ENCODE results near the gene ADGRV1.
"Not testable (repeated sequence)": the region's sequence is repeated elsewhere in the genome, so short reads cannot be mapped to it uniquely, and the experiment has no call there.

ADGRV1 gene

DNA sequence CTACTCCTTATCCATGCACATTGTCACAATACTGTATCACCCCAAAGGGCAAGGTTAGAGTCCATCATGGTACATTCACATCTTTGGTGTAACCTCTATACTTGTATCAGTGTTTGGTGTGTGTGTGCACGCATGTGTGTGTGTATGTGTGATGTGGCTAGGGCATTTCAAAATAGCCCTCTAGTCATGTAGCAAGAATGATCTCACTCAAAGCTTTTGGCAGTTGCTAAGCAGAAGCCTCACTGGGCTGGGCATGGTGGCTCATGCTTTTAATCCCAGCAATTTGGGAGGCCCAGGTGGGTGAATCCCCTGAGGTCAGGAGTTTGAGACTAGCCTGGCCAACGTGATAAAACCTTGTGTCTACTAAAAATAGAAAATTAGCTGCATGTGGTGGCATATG, 245.3 kb downstream of the ADGRV1 start:
- no peak for TF ChIP-seq CTCF (IDR thresholded peaks at IDR 0.05; ENCODE audit: insufficient read depth, low read depth, low read length, missing control alignments)

GRCh38 chr5:90807496-90807895, 248.9 kb downstream of the ADGRV1 start:
- DNase-seq (ENCODE audit: low read depth) = no peak
- H3K4me3 ChIP-seq (ENCODE audit: low read length) = no peak overlapping the region
- no peak for TF ChIP-seq CTCF (IDR thresholded peaks at IDR 0.05; ENCODE audit: insufficient read depth, low read depth, low read length, missing control alignments)

More for the DNA sequence above, 245.3 kb downstream of the ADGRV1 start:
- peak; percentile 79 for DNase-seq (ENCODE audit: low read depth)
- no peak overlapping the region for H3K4me3 ChIP-seq (ENCODE audit: low read length)

GRCh38 chr5:90809311-90810056, 250.9 kb downstream of the ADGRV1 start:
- no peak for DNase-seq (ENCODE audit: low read depth)
- TF ChIP-seq CTCF (IDR thresholded peaks at IDR 0.05; ENCODE audit: insufficient read depth, low read depth, low read length, missing control alignments) = no peak
- no peak overlapping the region for H3K4me3 ChIP-seq (ENCODE audit: low read length)

GRCh38 chr5:90810211-90810610, 251.6 kb downstream of the ADGRV1 start:
- no peak overlapping the region for H3K4me3 ChIP-seq (ENCODE audit: low read length)
- DNase-seq (ENCODE audit: low read depth) = no peak
- TF ChIP-seq CTCF (IDR thresholded peaks at IDR 0.05; ENCODE audit: insufficient read depth, low read depth, low read length, missing control alignments) = no peak

- no peak for TF ChIP-seq CTCF (IDR thresholded peaks at IDR 0.05; ENCODE audit: insufficient read depth, low read depth, low read length, missing control alignments)
- no peak for DNase-seq (ENCODE audit: low read depth)
- H3K4me3 ChIP-seq (ENCODE audit: low read length) = no peak overlapping the region
Measured at GRCh38 chr5:90813392-90813791, 254.8 kb downstream of the ADGRV1 start.

DNA sequence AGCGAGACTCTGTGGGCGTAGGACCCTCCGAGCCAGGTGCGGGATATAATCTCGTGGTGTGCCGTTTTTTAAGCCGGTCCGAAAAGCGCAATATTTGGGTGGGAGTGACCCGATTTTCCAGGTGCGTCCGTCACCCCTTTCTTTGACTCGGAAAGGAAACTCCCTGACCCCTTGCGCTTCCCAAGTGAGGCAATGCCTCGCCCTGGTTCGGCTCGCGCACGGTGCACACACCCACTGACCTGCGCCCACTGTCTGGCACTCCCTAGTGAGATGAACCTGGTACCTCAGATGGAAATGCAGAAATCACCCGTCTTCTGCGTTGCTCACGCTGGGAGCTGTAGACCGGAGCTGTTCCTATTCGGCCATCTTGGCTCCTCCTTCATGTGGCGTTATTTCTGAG, 263.5 kb downstream of the ADGRV1 start:
- not testable (repeated sequence) for H3K4me3 ChIP-seq (ENCODE audit: low read length); DNase-seq (ENCODE audit: low read depth)

DNA sequence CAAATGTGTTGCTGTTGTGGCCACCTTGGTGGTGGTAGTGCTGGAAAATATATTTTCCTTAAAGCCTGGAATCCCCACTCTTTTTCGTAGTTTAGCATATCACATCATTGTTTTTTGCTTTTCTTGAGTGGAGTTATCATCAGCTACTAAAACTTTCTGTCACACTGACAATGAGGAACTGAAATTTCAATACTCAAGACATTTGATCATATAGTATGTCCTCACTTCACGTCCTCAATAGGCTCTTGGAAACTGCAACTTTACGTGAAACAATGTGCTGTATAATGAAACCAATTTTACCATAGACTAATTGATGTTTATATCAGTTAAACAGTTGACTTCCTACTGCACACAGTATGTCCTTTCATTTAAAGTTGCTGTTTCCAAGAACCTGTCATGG, 265.8 kb downstream of the ADGRV1 start:
- no peak for DNase-seq (ENCODE audit: low read depth)
- no peak overlapping the region for H3K4me3 ChIP-seq (ENCODE audit: low read length)
- no peak for TF ChIP-seq CTCF (IDR thresholded peaks at IDR 0.05; ENCODE audit: insufficient read depth, low read depth, low read length, missing control alignments)

All from epithelial cell of esophagus (primary cell).